Inflammatory macrophage treated with lipopolysaccharide for 1 hour (primary cell): ENCODE results near the gene ABCA1.

Experiments used
- DNase-seq, 2 donors: peaks; one replicate each; pipeline ENCODE4 v3.0.0-alpha.2; 2020 to 2022

ABCA1 gene

GRCh38 chr9:104864675-104865104, 63.3 kb downstream of the ABCA1 start:
- peak in 1 of 2 donors; percentile 65 for DNase-seq

- DNase-seq: peak; percentile 72 to 74
Observed at GRCh38 chr9:104863180-104863883, 64.6 kb downstream of the ABCA1 start.

DNA sequence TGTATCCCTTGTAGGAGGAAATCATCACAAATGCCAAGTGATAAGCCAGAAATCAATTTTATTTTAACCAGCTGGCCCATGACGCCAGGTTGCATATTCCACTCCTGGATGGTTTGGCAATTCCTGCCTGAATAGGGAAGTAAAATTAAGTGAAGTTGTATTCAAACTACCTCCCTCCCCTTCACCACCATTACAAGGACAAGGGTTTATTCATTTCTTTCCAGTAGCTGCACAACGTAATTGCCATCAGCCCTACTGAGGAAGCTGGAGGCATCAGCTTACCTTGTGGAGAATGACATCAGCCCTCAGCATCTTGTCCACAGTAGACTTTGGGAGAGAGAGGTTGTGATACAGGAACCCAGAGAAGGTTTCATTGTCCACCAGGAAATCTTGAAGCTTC, 66.6 kb downstream of the ABCA1 start:
- peak; percentile 54 to 65 for DNase-seq

GRCh38 chr9:104860263-104860662, 67.7 kb downstream of the ABCA1 start:
- DNase-seq: peak; percentile 59 to 76

DNA sequence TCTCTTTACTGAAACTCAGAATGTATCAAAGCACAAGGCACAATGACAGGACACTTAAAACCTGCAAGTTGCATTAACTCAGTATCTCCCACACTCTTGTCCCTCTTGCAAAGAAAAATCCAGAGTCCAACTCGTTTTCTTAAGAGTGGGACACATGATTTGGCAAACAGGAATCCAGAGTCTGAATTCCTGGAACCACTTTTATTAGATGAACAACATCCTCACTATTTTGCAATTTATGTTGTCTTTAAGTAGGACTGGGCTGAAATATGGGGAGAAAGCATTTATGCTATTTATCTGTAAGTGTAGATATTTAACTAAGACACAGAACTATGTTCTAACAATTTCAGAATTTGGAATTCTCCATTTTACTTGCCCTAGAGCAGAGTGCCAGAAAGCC, 69.1 kb downstream of the ABCA1 start:
- no peak for DNase-seq

GRCh38 chr9:104858271-104858670, 69.7 kb downstream of the ABCA1 start:
- no peak for DNase-seq

DNA sequence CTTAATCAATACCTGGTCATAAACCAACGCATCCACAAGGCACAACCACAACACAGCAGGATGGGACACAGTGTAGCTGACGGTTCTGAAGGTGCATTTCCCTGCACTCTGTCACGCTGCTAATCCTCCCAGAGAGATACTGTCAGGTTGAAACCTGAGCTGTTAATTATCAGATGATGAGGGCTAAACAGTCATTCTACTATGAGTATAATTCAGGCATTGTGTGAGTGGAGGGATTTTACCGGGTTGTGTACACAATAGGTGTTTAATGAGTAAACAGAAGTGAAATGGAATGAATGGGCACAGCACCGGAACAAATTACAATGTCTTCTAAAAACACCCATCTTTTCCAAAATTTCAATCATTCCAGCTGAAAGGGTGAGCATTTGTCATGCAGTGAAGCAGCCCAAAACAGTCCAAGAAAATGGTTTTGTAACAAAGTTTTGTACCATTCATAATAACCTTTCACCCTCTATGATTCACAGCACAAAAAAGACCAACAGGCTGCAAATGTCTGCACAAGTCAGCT, 71.5 kb downstream of the ABCA1 start:
- DNase-seq: no peak

- DNase-seq: peak; percentile 77 to 91
Observed at GRCh38 chr9:104855807-104856206, 72.1 kb downstream of the ABCA1 start.

DNA sequence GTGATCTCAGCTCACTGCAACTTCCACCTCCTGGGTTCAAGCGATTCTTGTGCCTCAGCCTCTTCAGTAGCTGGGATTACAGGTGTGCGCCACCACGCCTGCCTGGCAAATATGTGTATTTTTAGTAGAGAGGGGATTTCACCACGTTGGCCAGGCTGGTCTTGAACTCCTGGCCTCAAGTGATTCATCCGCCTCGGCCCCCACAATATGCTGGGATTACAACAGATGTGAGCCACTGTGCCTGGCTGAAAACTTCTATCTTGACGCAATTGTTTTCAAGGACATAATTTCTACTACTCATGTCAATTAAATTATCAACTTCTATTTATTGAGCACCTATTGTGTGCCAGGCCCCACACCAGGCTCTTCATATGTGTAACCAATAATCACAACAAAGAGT, 72.7 kb downstream of the ABCA1 start:
- DNase-seq: peak in 1 of 2 donors; percentile 58

- DNase-seq: no peak
Observed at GRCh38 chr9:104854613-104855012, 73.3 kb downstream of the ABCA1 start.

GRCh38 chr9:104853683-104854082, 74.3 kb downstream of the ABCA1 start:
- DNase-seq: no peak

GRCh38 chr9:104853159-104853558, 74.8 kb downstream of the ABCA1 start:
- DNase-seq: no peak

DNA sequence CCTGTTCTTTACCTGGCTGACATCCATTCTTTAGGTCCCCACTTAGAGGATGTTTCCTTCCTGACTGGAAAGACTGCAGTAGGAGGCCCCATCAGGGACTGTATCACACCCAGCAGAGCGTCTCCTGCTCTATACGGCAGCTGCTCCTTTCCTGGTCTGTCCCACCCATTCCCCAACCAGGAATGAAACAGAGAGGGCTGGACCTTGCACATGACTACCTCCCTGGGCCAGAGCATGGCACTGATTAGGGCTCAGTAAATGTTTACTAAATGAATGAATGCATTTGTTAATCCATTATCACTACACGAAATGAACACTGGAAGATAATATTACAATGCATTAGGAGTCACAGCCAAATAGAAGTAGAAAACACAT, 76.4 kb downstream of the ABCA1 start:
- DNase-seq: no peak

- peak; percentile 67 for DNase-seq
Observed at GRCh38 chr9:104850786-104851545, 77.0 kb downstream of the ABCA1 start.

- DNase-seq: no peak
Observed at GRCh38 chr9:104849023-104849422, 78.9 kb downstream of the ABCA1 start.

DNA sequence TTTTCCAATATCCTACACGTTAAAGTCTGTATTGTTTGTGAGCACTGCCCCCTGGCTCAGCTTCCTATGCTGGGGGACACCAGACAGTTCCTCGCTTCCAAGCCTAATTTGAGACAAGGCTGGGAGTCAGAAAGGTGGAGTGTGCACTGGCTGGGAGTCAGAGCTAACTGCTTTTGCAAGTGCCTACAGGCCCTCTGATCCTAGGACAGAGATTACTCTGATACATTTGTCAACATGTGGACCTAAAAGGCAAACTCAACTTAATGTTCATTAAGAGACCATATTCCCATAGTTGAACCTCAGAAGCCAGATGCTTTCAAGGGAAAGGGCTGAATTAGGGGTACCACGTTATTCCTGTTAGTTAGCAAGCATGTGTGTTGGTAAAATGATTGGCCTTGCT, 83.2 kb downstream of the ABCA1 start:
- DNase-seq: no peak

DNA sequence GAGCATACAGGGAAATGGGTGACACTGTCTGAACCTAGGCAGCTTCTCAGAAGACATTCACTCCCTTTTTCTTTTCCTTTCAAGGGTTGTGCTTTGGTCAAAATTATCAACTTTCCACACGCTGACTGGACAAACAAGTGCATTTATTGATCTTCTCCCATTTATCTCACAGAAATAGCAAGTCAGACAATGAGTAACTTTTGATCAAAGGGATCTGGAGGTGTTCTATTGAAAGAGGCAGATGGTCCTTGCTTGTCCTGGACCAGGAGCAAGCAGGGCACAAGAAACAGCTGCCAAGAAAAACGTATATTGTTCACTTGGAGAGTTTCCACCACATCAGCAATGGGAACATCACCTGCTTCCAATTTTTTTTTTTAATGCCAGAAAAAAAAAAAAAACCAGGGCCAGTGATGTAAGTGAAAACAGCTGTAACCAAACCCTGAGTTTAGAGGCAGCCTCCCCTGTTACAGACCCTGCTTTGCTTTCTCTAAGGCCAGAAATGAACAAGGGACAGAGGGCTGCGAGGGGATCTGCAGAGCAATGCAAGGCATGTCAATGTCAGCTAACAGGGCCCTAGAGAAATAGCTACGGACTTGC, 84.2 kb downstream of the ABCA1 start:
- no peak for DNase-seq

GRCh38 chr9:104842698-104843097, 85.3 kb downstream of the ABCA1 start:
- no peak for DNase-seq

DNA sequence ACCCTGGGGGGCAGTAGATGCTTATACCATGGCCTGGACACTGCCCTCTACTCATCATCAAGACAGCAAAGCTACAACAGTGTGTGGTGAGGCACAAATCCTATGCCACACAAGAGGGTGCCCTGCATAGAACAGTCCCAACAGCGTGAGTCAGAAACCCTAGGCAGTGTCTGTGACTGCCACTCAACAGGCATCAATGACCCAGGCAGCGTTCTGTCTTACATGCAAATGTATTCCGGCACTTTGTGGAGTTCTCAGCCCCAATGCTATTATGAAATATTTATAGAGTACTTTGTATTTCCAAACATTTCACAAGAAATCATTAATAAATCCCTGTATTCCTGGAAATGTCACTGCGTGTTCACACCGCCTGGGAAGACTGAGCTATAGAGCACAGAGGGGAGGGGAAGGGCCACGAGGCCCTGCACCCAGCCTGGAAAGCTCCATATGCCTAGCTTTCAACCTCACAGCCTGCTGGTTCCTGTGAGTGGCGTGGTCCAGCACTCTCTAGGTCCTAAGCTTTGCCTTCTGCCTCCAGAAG, 86.3 kb downstream of the ABCA1 start:
- DNase-seq: no peak

DNA sequence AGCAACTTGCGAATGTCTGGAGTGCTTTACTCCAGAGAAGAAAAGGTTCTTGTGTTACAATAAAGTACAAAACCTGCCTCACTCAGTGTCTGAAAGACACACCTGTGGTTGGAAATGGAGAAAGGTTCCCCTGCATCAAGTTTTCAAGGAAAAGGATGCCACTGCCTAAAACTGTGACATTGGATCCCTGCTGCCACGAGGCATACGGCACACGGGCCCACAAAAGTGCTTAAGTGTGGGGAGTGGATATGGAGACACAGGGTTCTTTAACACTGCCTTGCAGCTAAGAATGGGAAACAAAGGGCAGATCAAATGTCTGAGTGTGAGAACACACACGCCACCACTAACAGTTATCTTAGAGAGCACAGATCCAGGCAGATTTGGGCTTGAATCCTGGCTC, 89.0 kb downstream of the ABCA1 start:
- DNase-seq: no peak

DNA sequence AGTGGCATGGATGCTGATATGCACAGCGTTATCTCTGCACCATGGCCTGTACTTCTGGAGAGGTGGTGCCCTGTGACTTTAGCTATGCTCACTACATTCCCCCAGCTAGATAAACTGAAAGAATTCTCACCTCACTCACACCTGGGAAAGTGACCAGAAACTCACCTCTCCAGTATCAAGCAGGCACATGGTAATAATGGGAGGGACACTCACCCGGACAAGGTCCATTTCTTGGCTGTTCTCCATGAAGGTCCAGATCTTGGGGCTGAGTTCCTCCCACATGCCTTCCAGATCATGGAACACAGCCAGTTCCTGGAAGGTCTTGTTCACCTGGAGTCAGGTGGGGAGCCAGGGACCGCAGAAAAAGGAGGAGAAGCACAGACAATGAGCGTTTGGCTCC, 91.2 kb downstream of the ABCA1 start:
- DNase-seq: no peak

GRCh38 chr9:104836235-104836634, 91.7 kb downstream of the ABCA1 start:
- no peak for DNase-seq

GRCh38 chr9:104835161-104835560, 92.8 kb downstream of the ABCA1 start:
- peak; percentile 85 to 96 for DNase-seq

- no peak for DNase-seq
Observed at GRCh38 chr9:104833696-104834095, 94.3 kb downstream of the ABCA1 start.
